Raji (cell line): ENCODE measurements around the gene EFCAB6.

Experiments
- POLR2A ChIP-seq: IDR thresholded peaks from 2 replicates; pipeline ENCODE4 v1.6.1; 2011; ENCODE audit warnings: low read depth, low read length, control low read depth; ENCODE audit not compliant: insufficient read depth

Gene EFCAB6

DNA sequence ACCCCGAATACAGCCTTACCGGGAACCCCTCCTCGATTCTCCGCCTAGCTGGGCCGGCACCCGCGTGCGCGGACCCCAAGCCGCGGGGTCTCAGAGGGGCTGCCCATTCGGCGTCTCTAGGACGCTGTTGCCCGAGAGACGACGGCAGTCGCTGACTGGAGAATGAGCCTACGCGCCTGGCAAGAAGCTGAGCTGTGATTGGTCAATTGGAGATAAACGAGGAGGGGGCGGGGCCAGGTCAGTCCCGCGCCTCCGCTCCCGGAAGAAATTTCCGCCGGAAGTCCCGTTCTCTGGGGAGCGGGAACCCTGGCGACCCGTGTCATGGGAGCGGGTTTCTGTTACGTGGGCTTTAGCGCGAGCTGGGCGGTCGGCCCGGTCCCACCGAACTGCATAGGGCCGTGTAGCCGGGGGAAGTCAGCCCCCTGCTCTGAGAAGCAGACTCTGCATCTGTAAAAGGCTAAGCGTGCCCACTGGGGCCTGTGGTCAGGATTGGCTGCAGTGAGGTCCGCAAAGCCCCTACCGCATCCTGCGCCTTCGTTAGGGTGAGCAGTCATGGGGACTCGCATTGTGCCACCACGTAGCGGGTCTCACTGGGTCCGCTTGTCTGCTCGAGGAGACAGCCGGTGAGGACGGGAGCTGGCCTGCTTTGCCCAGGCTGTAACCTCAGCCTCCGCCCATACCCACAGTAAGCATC is at the start of gene EFCAB6:
EFCAB6 (minus strand) TSS at position 157 of the 694 bp plus-strand sequence. CDS start 29,987 bp downstream, outside the sequence.
- peak; percentile 71 for TF ChIP-seq POLR2A

- no peak for TF ChIP-seq POLR2A
These were observed 49.4 kb upstream of the EFCAB6 start for GRCh38 chr22:43861529-43861928.

DNA sequence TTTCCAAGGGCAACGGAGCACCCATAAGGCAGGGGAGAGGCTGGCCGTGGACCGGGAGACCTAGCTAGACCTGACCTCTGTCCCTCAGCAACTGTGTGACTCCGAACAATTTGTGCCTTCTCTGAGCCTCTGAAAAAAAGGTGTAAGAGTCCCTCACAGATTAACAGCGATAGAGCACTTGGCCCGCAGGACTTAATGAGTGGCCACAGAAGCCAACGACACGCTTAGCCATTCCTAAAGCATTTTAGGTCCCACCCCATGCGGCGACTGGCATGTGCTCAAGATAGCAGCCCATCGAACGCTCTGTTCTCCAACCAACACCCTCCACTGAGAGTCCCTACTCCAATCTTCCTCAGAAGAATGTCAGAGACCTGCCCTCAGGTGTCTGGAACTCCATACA is 48.7 kb upstream of the EFCAB6 start:
- TF ChIP-seq POLR2A = no peak

- TF ChIP-seq POLR2A = no peak
These were observed 48.0 kb upstream of the EFCAB6 start for GRCh38 chr22:43860126-43860525.

GRCh38 chr22:43859621-43860020 is 47.5 kb upstream of the EFCAB6 start:
- no peak for TF ChIP-seq POLR2A

GRCh38 chr22:43859176-43859575 is 47.1 kb upstream of the EFCAB6 start:
- no peak for TF ChIP-seq POLR2A

DNA sequence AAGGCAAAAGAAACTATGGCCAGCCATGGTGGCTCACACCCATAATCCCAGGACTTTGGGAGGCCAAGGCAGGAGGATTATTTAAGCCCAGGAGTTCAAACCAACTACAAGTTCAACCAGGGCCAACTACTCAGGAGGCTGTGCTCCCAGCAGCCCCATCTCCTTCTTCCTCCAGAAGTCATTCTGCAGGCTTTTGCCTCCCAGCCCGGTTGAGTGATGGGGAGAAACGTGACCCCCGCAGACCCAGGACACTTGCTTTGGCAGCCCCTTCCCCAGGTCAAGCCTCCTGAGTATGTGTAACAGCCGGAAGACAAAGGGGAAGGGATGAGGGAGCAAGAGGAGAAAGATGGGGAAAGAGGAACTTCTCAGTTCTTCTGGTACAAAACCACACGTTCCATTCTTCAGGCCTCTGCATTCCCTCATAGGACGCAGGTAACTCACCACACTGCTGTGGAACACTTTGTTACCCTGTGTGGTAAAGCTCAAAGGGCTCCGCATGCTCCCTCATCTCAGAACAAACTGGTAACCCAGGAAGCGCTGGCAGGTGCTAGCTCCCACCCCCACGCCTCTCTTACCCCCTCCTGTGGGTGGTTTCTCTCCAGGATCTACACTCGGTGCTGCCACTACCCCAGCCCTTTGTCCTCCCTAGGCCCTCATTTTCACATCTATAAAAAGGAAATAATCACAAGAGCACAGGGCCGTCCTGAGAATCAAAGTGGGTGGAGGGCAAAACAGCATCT is 46.2 kb upstream of the EFCAB6 start:
- no peak for TF ChIP-seq POLR2A

GRCh38 chr22:43857367-43857766 is 45.3 kb upstream of the EFCAB6 start:
- no peak for TF ChIP-seq POLR2A

DNA sequence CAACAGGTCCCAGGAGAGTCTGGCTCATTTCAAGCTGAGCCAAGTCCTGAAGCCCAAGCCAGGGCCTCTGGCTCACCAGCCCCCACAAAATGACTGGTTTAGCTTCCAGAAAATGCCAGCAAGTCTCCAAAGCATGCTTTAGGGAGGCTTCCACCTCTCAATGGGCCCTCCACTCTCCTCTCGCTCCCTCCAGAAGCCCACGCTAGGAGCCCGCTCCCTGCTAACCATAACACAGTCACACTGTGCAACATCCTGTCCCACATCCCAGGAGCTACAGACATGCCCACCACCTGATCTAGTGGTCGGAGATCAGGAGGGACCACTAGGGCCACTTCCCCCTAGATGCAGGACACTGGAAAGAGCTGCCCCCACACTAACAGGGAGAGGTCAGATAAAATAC is 43.3 kb upstream of the EFCAB6 start:
- TF ChIP-seq POLR2A = no peak

GRCh38 chr22:43854786-43855271 is 42.7 kb upstream of the EFCAB6 start:
- TF ChIP-seq POLR2A = no peak

DNA sequence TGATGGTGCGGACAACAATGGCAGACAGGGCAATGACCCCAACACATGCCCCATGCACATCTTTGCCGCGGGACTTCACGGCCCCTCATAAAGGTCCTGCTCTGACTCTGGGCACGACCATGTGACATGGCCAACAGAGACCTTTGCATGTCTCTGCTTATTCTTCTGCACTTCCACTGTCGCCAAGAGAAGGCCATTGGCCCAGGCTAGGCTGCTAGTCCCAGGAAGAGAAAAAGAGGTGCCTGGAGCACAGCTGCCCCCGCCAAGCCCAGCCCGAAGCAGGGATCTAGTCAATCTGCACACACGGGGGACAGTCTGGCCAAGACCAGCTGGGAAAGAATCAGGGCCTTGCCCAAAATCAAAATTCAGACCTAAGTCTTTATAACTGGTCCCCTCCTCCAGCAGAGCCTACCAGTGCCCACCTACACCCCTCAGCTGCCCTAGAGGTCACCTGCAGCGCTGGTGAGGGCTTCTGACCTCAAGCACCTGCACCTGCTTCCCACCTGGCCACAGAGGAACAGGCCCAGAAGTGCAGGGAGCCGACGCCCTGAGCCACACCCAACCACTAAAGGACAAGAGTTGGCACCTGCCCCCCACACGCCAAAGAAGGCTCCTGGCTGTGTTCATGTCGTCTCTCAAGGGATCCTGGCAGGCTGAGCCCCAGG is 42.1 kb upstream of the EFCAB6 start:
- no peak for TF ChIP-seq POLR2A

DNA sequence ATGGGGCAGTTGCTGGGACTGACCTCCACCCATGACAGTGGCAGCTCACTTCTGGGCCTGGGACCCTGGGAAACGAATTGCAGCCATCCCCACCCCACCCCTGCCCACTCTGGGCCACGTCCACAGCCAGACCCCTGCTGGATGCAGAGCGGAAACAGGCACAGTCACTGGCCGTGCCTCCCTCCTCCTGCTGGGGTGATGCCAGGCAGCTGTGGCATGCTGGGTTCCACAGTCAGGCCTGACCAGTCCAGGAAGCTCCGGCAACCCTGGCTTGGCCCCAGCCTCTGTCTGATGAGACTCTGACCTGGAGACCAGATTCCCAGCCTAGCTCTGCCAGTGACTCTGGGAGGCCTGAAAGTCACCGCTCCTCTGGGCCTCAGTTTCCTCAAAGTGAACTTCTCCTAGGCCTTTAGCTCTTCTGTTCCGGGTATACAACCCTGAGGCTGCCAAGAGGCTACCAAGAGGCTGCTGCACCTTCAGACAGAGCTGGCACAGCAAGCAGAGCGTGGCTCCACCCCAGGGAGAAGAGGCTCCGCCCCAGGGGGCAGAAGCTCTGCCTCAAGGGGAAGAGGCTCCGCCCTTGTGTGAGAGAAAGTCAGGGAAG is 41.3 kb upstream of the EFCAB6 start:
- TF ChIP-seq POLR2A = no peak

DNA sequence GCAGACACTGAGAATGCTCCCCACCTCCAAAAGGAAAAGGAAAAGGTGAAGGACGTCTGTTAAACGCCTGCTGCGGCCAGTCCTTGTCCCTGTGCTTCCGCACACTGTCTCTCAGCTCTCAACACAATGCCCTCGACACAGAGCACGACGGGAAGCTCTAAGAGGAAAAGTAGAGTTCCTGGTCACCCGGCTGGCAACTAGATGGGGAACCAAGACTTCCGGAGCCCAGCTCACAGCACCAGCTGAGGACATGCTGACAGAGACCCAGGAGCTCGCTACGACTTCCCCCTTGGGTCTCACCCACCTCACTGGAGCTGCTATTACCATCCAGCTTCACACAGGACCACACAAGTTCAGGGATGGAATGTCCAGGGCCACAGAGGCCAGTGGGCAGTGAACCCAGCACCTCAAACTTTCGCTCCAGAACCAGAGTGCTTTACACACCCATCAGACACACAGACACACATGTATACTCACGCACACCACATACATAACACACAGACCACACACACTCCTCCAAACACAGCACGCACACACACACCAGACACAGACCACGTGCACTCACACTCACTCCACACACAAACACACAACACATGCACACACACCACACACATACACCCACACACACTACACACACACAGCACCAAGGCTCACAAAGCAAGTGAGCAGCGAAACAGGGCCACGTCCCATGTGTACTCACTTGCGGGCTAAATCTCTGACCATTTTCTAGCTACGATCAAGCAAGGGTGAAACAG is 40.6 kb upstream of the EFCAB6 start:
- TF ChIP-seq POLR2A = no peak

DNA sequence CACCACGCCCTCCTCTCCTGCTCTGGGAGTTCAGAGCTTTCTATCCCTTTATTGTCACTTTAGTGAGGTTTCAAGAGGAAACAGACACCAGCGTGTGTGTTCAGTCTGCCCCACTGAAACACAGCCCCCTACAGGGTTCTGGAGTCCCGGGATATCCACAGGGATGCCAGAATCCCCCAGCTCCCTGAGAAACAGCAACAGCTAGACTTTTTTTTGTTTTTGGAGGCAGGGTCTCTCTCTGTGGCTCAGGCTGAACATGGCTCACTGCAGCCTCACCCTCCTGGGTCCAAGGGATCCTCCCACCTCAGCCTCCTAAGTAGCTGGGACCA is 39.8 kb upstream of the EFCAB6 start:
- no peak for TF ChIP-seq POLR2A
